ENCODE data around the gene LRMDA. TPM values are rescaled to one million over a fixed set of nuclear protein-coding genes. Genes with fewer than 3 reads are reported as not detected.

LRMDA gene
- total and polyA plus RNA-seq, 3 experiments from 2014 or later, result not detected

GRCh38 chr10:76274933-76275332 is 843.5 kb downstream of the LRMDA start:
- Mint-ChIP-seq H3K27me3 (no peaks in the 10 kb centered on the region), H3K9me3 (peaks cover 7 to 32% (median 15%) of the 10 kb centered on the region in 5 donors), H3K4me3 (no peak overlapping the region), H3K4me1 (no peaks in the 10 kb centered on the region), H3K27ac (no peak overlapping the region), H3K36me3 (no peaks in the 10 kb centered on the region)
- Histone ChIP-seq H3K4me1 (ENCODE audit: insufficient read depth, low read length) (no peaks in the 10 kb centered on the region), H3K27me3 (ENCODE audit: insufficient read depth, low read length, poor library complexity, severe bottlenecking) (no peaks in the 10 kb centered on the region), H3K27ac (ENCODE audit: low read depth, low read length) (no peak overlapping the region), H3K36me3 (ENCODE audit: insufficient read depth, low read length) (no peaks in the 10 kb centered on the region), H3K9me3 (ENCODE audit: low read length) (no peaks in the 10 kb centered on the region), H3K4me3 (ENCODE audit: low read length) (no peak overlapping the region)
- ChIA-PET CTCF (no interaction called here), POLR2A (no interaction called here)
- DNase-seq, result no peak

DNA sequence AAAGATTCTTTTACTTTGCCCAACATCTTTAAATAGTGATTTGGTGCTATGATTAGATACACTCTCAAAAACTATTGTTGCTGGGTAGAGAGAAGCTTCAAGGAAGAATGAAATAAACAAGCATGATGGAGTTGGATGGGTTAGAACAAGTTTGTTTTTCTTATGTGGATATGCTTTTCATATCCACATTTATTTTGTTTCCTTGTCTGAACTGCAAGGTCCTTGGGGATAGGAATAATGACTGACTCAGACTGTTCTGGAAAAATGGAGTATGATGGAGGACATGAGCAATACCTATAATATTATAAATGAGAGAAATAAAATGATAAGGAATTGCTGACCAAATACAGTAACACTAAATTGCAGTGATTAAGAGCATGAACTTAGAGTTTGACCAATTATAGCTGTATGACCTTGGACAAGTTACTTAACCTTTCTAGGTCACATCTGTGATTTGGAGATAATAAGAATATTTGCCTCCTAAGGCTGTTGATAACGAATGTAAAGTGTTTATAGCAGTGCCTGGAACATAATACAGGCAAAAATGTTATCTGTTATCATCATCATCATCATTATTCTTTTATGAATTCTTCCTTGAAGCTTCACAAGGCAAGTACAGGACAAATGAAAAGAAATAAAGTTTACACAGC is 847.5 kb downstream of the LRMDA start:
- Histone ChIP-seq H3K4me3 (ENCODE audit: low read length) (no peak overlapping the region), H3K27ac (ENCODE audit: low read depth, low read length) (no peak overlapping the region), H3K27me3 (ENCODE audit: insufficient read depth, low read length, poor library complexity, severe bottlenecking) (no peaks in the 10 kb centered on the region), H3K4me1 (ENCODE audit: insufficient read depth, low read length) (no peaks in the 10 kb centered on the region), H3K9me3 (ENCODE audit: low read length) (no peaks in the 10 kb centered on the region), H3K36me3 (ENCODE audit: insufficient read depth, low read length) (no peaks in the 10 kb centered on the region)
- ChIA-PET POLR2A (no interaction called here), CTCF (no interaction called here)
- Mint-ChIP-seq H3K4me1 (no peaks in the 10 kb centered on the region), H3K9me3 (peaks cover 4 to 28% (median 12%) of the 10 kb centered on the region in 5 donors), H3K27me3 (no peaks in the 10 kb centered on the region), H3K27ac (no peak overlapping the region), H3K36me3 (peaks cover 0 to 2% (median 0%) of the 10 kb centered on the region in 3 donors), H3K4me3 (no peak overlapping the region)
- DNase-seq, result no peak

DNA sequence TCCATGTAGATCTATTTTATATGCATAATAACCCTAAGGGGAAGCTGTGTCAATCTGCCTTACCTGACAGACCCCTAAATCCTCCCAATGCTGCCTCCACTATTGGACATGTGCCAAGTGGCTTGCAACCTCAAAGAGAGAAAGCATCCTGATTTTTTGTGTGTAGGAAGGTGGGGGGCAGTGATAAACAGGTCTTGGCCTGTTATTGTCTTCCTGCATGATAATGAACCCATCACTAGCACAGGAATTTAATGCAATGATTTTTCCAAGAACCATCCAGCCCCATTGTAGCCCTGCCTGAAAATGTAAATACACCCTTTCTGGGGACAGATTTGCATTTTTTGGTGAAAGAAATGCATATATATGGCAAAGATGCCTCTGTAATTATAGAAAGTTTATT is 850.2 kb downstream of the LRMDA start:
- CTCF ChIA-PET, result no interaction called here
- POLR2A ChIA-PET, result no interaction called here

DNA sequence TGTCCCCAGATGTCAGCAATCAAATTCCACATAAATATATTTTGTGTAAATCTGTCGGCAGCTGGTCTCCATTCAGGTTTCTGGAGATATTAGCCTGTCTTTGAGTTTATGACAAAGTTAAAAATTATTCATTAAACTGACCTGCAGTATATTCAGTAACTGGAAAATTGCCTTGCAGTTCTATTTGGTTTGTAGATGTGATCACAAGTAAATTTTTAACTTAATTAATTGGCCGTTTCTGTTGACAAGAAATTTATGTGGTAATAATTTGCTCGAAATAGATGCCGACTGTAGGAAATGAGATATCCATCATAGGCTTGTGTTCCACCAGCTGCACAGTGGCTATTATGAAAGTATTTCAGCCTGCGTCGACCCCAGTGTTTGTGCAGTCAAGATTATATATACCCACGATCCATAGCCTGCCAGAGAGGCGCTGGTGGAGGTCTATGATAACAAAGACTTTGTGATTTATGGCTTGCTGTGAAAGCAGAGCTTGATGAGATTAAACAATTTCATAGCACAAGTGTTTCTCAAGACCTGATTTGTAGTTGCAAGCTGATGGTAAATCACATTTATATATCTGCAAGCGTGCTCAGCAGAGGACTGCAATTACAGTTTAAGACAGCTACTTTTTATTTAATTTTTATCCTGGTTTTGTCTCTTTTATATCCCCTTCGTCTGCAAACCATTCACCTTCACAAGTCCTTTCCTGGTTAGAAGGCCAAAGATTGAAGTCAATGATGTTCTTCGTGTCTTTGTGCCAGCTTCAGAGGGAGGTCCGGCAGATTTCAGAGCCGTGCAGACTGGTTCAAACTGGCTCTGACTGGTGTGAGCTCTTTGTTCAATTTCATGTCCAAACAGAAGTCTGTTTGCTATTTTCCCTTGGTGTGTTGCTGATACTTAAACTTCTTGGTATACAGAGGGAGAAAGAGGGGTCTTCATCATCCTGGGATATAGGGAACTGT is 850.9 kb downstream of the LRMDA start:
- H3K27ac Mint-ChIP-seq, result no peak overlapping the region
- Histone ChIP-seq H3K4me1 (ENCODE audit: insufficient read depth, low read length) (no peaks in the 10 kb centered on the region), H3K4me3 (ENCODE audit: low read length) (no peak overlapping the region), H3K36me3 (ENCODE audit: insufficient read depth, low read length) (no peaks in the 10 kb centered on the region), H3K9me3 (ENCODE audit: low read length) (no peaks in the 10 kb centered on the region), H3K27me3 (ENCODE audit: insufficient read depth, low read length, poor library complexity, severe bottlenecking) (no peaks in the 10 kb centered on the region), H3K27ac (ENCODE audit: low read depth, low read length) (no peak overlapping the region)
- no peak overlapping the region for H3K4me3 Mint-ChIP-seq
- ChIA-PET CTCF (no interaction called here), POLR2A (no interaction called here)
- H3K4me1 Mint-ChIP-seq, result no peaks in the 10 kb centered on the region
- DNase-seq, result no peak
- H3K27me3 Mint-ChIP-seq, result no peaks in the 10 kb centered on the region
- peaks cover 0 to 14% (median 3%) of the 10 kb centered on the region in 5 donors for H3K9me3 Mint-ChIP-seq
- H3K36me3 Mint-ChIP-seq, result peaks cover 0 to 3% (median 0%) of the 10 kb centered on the region in 3 donors

More for the DNA sequence above, 850.2 kb downstream of the LRMDA start:
- Histone ChIP-seq H3K9me3 (ENCODE audit: low read length) (no peaks in the 10 kb centered on the region), H3K36me3 (ENCODE audit: insufficient read depth, low read length) (no peaks in the 10 kb centered on the region), H3K27me3 (ENCODE audit: insufficient read depth, low read length, poor library complexity, severe bottlenecking) (no peaks in the 10 kb centered on the region), H3K27ac (ENCODE audit: low read depth, low read length) (no peak overlapping the region), H3K4me1 (ENCODE audit: insufficient read depth, low read length) (no peaks in the 10 kb centered on the region), H3K4me3 (ENCODE audit: low read length) (no peak overlapping the region)
- DNase-seq, result no peak
- no peaks in the 10 kb centered on the region for H3K27me3 Mint-ChIP-seq
- H3K9me3 Mint-ChIP-seq, result peaks cover 0 to 14% (median 4%) of the 10 kb centered on the region in 5 donors
- no peak overlapping the region for H3K27ac Mint-ChIP-seq
- H3K4me1 Mint-ChIP-seq, result no peaks in the 10 kb centered on the region
- H3K4me3 Mint-ChIP-seq, result no peak overlapping the region
- H3K36me3 Mint-ChIP-seq, result peaks cover 0 to 3% (median 0%) of the 10 kb centered on the region in 3 donors

GRCh38 chr10:76284351-76284750 is 852.9 kb downstream of the LRMDA start:
- H3K36me3 Mint-ChIP-seq, result peaks cover 0 to 3% (median 0%) of the 10 kb centered on the region in 3 donors
- Histone ChIP-seq H3K4me3 (ENCODE audit: low read length) (no peak overlapping the region), H3K9me3 (ENCODE audit: low read length) (no peaks in the 10 kb centered on the region), H3K27me3 (ENCODE audit: insufficient read depth, low read length, poor library complexity, severe bottlenecking) (no peaks in the 10 kb centered on the region), H3K27ac (ENCODE audit: low read depth, low read length) (no peak overlapping the region), H3K36me3 (ENCODE audit: insufficient read depth, low read length) (no peaks in the 10 kb centered on the region), H3K4me1 (ENCODE audit: insufficient read depth, low read length) (no peaks in the 10 kb centered on the region)
- ChIA-PET POLR2A (no interaction called here), CTCF (no interaction called here)
- no peaks in the 10 kb centered on the region for H3K27me3 Mint-ChIP-seq
- no peaks in the 10 kb centered on the region for H3K4me1 Mint-ChIP-seq
- H3K4me3 Mint-ChIP-seq, result no peak overlapping the region
- no peak overlapping the region for H3K27ac Mint-ChIP-seq
- DNase-seq, result no peak
- peaks cover 0 to 6% (median 3%) of the 10 kb centered on the region in 5 donors for H3K9me3 Mint-ChIP-seq

- Histone ChIP-seq H3K27ac (ENCODE audit: low read depth, low read length) (no peak overlapping the region), H3K9me3 (ENCODE audit: low read length) (no peaks in the 10 kb centered on the region), H3K4me3 (ENCODE audit: low read length) (no peak overlapping the region), H3K27me3 (ENCODE audit: insufficient read depth, low read length, poor library complexity, severe bottlenecking) (no peaks in the 10 kb centered on the region), H3K4me1 (ENCODE audit: insufficient read depth, low read length) (no peaks in the 10 kb centered on the region), H3K36me3 (ENCODE audit: insufficient read depth, low read length) (no peaks in the 10 kb centered on the region)
- Mint-ChIP-seq H3K4me1 (no peaks in the 10 kb centered on the region), H3K36me3 (peaks cover 0 to 3% (median 0%) of the 10 kb centered on the region in 3 donors), H3K27ac (no peak overlapping the region), H3K4me3 (no peak overlapping the region), H3K9me3 (peaks cover 0 to 6% (median 3%) of the 10 kb centered on the region in 5 donors), H3K27me3 (no peaks in the 10 kb centered on the region)
- CTCF ChIA-PET, result no interaction called here
- DNase-seq, result no peak
- POLR2A ChIA-PET, result no interaction called here
These were observed 853.6 kb downstream of the LRMDA start for GRCh38 chr10:76285012-76285411.

DNA sequence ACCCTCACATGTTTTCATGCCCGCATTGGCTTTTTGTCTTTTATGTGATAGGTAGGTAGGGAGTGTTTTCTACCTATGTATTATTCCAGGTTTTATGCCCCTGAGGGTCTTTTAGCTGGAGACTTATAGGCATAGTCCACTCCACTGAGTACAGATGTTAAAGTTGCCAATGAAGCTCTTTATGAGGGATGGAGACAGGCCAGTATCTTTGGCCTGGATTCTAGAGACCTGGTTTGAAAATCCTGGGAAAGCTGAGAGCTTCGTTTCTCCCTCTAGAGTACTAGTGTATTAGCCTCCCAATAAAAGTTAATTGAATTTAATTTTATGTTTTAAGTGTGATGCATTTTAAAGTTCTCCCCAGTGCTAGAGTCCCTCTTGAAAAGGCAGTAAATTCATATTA is 854.1 kb downstream of the LRMDA start:
- Histone ChIP-seq H3K4me3 (ENCODE audit: low read length) (no peak overlapping the region), H3K9me3 (ENCODE audit: low read length) (no peaks in the 10 kb centered on the region), H3K4me1 (ENCODE audit: insufficient read depth, low read length) (no peaks in the 10 kb centered on the region), H3K27me3 (ENCODE audit: insufficient read depth, low read length, poor library complexity, severe bottlenecking) (no peaks in the 10 kb centered on the region), H3K36me3 (ENCODE audit: insufficient read depth, low read length) (no peaks in the 10 kb centered on the region), H3K27ac (ENCODE audit: low read depth, low read length) (no peak overlapping the region)
- Mint-ChIP-seq H3K4me1 (no peaks in the 10 kb centered on the region), H3K27ac (no peak overlapping the region), H3K36me3 (peaks cover 0 to 3% (median 0%) of the 10 kb centered on the region in 3 donors), H3K9me3 (peaks cover 0 to 6% (median 3%) of the 10 kb centered on the region in 5 donors), H3K4me3 (no peak overlapping the region), H3K27me3 (no peaks in the 10 kb centered on the region)
- ChIA-PET CTCF (no interaction called here), POLR2A (no interaction called here)
- no peak for DNase-seq

DNA sequence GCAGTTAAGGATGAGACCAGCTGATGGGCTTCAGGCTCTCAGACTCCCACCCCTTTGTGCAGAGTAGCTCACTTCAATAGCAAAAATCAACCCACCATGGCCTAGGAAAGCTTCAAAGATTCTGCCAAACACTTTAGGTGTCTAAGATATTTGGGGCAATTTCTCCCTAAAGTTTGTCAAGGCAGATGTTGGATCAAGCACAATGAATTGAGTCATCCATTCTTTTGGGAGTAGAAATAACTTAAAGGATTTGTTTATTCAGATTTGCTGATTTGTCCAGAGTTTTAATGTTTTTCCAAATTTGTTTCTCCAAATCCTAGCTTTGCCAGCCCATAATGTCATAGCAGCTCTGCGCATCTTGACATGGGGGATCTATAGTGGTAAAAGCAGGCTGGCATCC is 855.1 kb downstream of the LRMDA start:
- Histone ChIP-seq H3K4me1 (ENCODE audit: insufficient read depth, low read length) (no peaks in the 10 kb centered on the region), H3K36me3 (ENCODE audit: insufficient read depth, low read length) (no peaks in the 10 kb centered on the region), H3K27ac (ENCODE audit: low read depth, low read length) (no peak overlapping the region), H3K9me3 (ENCODE audit: low read length) (no peaks in the 10 kb centered on the region), H3K27me3 (ENCODE audit: insufficient read depth, low read length, poor library complexity, severe bottlenecking) (no peaks in the 10 kb centered on the region), H3K4me3 (ENCODE audit: low read length) (no peak overlapping the region)
- POLR2A ChIA-PET, result no interaction called here
- Mint-ChIP-seq H3K4me3 (no peak overlapping the region), H3K9me3 (peaks cover 0 to 6% (median 3%) of the 10 kb centered on the region in 5 donors), H3K27ac (no peak overlapping the region), H3K4me1 (no peaks in the 10 kb centered on the region), H3K27me3 (no peaks in the 10 kb centered on the region), H3K36me3 (peaks cover 0 to 3% (median 0%) of the 10 kb centered on the region in 3 donors)
- CTCF ChIA-PET, result no interaction called here
- DNase-seq, result no peak

Measured in CD8-positive, alpha-beta memory T cell (primary cell).